Mucosa of rectum (tissue), 2 donors: ENCODE results near the gene ZHX3.
A peak's percentile ranks its signal among the peaks of the same experiment; 100 is the strongest.

ENCODE experiments used
- H3K27ac ChIP-seq, 2 donors: one replicate each; pipeline ENCODE4 v1.7.0; 2013; ENCODE audit warnings: inconsistent platforms in 2 of 2, low read depth in 2 of 2, low read length in 2 of 2
- H3K27me3 ChIP-seq, 2 donors: one replicate each; pipeline ENCODE4 v1.7.0; 2013; ENCODE audit warnings: low read length in 2 of 2; ENCODE audit not compliant: control insufficient read depth in 2 of 2, insufficient read depth in 2 of 2
- H3K36me3 ChIP-seq, 2 donors: one replicate each; pipeline ENCODE4 v1.7.0; 2013; ENCODE audit warnings: low read length in 2 of 2; ENCODE audit not compliant: control insufficient read depth in 2 of 2, insufficient read depth in 2 of 2
- H3K4me1 ChIP-seq, 2 donors: one replicate each; pipeline ENCODE4 v1.7.0; 2013; ENCODE audit warnings: low read length in 2 of 2, mild to moderate bottlenecking in 1 of 2; ENCODE audit not compliant: control insufficient read depth in 2 of 2, insufficient read depth in 2 of 2
- H3K4me3 ChIP-seq, 2 donors: one replicate each; pipeline ENCODE4 v1.7.0; 2013; ENCODE audit warnings: low read length in 2 of 2
- H3K9ac ChIP-seq, 2 donors: one replicate each; pipeline ENCODE4 v1.7.0; 2013; ENCODE audit warnings: low read length in 2 of 2, low read depth in 1 of 2, mild to moderate bottlenecking in 1 of 2
- H3K9me3 ChIP-seq, 2 donors: one replicate each; pipeline ENCODE4 v1.7.0; 2013; ENCODE audit warnings: low read length in 2 of 2; ENCODE audit not compliant: control insufficient read depth in 2 of 2
- donor health status: healthy.
- donor health status: Normal muscosa, but diverticular disease.

Gene ZHX3

GRCh38 chr20:41344938-41345728 lies 27.6 kb upstream of the ZHX3 start:
- H3K9me3 ChIP-seq, result no peaks in the 10 kb centered on the region
- H3K4me3 ChIP-seq, result no peak overlapping the region
- H3K36me3 ChIP-seq, result peaks cover 11 to 29% of the 10 kb centered on the region in 2 donors
- no peaks in the 10 kb centered on the region for H3K27me3 ChIP-seq
- H3K4me1 ChIP-seq, result peaks cover 12 to 13% of the 10 kb centered on the region in 2 donors
- no peak overlapping the region for H3K9ac ChIP-seq
- H3K27ac ChIP-seq, result no peak overlapping the region

DNA sequence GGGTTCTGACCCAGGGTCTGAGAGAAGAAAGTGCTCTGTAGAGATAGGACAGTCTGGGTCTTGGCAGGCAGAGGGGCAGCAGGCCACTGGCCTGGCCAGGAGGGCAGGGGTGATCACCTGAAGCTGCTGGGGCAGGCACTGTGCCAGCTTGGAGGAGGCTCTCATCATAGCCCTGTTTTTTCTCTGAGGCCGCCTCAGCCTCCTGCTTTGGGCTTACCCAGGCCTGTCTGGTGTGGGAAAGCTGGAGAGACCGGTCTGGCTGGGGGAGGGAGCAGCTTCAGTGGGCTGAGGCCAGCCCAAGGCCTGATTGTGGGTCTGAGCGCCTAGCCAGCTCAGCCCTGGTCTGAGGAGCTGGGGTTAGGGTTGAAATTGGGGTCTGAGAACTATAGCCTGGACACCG lies 26.9 kb upstream of the ZHX3 start:
- Histone ChIP-seq H3K27ac (no peak overlapping the region), H3K9me3 (no peaks in the 10 kb centered on the region)

GRCh38 chr20:41342474-41343464 lies 25.2 kb upstream of the ZHX3 start:
- Histone ChIP-seq H3K27me3 (no peaks in the 10 kb centered on the region), H3K36me3 (peaks cover 3 to 13% of the 10 kb centered on the region in 2 donors), H3K9ac (no peak overlapping the region), H3K9me3 (no peaks in the 10 kb centered on the region), H3K4me1 (peaks cover 17 to 19% of the 10 kb centered on the region in 2 donors), H3K27ac (no peak overlapping the region), H3K4me3 (no peak overlapping the region)

More for the DNA sequence above, 26.9 kb upstream of the ZHX3 start:
- Histone ChIP-seq H3K4me3 (no peak overlapping the region), H3K27me3 (no peaks in the 10 kb centered on the region), H3K4me1 (peaks cover 17 to 18% of the 10 kb centered on the region in 2 donors), H3K9ac (no peak overlapping the region), H3K36me3 (peaks cover 8 to 25% of the 10 kb centered on the region in 2 donors)

DNA sequence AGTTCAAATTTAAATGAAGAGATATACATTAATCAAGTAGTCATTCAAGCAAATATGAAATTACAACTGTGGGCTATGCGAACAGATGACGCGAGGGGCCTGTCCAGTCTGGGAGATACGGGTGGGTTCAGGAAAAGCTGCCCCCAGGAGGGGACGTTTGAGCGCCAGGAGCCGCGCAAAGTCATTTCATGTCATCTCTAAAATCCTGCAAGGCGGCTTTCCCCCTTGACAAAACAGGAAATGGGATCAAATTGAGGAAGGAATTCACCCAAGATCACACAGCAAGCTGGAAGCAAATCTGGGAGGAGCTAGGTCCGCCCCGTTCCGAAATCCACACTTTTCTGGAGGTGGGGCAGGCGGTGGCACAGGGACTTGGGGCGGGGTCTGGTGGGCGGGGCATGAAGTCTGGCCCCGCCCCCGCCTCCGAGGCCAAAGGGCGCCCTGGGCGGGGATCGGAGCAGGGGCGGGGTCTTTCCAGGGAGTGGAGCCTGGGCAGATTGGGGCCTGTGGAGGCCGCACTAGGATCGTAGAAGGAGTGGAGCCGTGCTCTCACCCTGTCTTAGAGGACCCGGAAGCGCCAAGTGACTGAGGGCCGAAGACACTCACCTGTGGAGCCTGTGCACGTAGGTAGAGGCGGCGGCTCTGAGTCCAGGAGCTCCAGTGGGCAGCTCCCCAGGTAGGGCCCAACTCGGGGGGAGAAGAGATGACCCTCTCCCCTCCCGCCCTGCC lies 23.0 kb upstream of the ZHX3 start, which contains the start of gene LPIN3:
TSS of gene LPIN3 (plus strand) at position 495 of the 729 bp plus-strand sequence. CDS start 4,983 bp downstream, outside the sequence.
- H3K4me3 ChIP-seq, result peak within 1 kb of the TSS; percentile 71 to 78
- peak within 1 kb of the TSS; percentile 70 to 79 for H3K9ac ChIP-seq
- peak within 1 kb of the TSS; percentile 91 to 92 for H3K27ac ChIP-seq
- H3K27me3 ChIP-seq, result no peaks in the 10 kb centered on the region
- H3K36me3 ChIP-seq, result no peaks in the 10 kb centered on the region
- peaks cover 17 to 19% of the 10 kb centered on the region in 2 donors for H3K4me1 ChIP-seq
- H3K9me3 ChIP-seq, result no peaks in the 10 kb centered on the region

GRCh38 chr20:41339957-41340326 lies 22.4 kb upstream of the ZHX3 start:
- Histone ChIP-seq H3K4me3 (peak overlapping the region; percentile 71 to 78), H3K27me3 (no peaks in the 10 kb centered on the region), H3K27ac (peak overlapping the region; percentile 91 to 92), H3K9me3 (no peaks in the 10 kb centered on the region), H3K4me1 (peaks cover 17 to 19% of the 10 kb centered on the region in 2 donors), H3K36me3 (no peaks in the 10 kb centered on the region), H3K9ac (peak overlapping the region; percentile 65 to 67)

DNA sequence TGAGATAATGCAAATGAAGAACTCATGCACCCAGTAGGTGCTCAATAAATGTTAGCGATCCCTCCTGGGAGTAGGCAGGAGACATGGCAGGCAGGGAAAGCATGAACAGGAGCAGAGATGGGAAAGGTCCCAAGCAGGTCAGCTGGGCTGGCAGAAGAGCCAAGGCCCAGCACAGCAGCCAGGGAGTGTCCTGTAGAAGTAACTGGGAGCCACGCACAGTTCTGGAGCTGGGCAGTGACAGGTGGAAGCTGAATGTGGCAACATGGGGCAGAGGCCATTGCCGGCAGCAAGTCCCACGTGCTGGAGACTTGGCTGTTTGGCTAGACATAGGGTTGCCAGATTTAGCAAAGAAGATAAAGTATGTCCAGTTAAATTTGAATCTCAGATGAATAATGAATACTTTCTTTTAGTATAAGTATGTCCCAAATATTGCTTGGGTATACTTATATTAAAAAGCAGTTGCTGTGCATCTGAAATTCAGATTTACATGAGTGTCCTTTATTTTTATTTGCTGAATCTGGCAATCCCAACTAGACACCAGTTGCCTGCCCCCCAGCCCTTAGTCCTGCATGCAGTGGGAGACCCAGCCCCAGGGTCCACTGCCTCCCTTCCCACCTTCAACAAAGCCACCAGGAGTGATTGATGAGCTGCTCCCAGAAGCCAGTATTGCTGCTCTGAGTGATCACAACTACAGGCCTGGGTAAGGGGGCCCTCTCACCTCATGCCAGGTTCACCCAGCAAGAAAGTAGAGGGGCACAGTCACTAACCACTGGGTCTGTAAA lies 19.4 kb upstream of the ZHX3 start:
- no peak overlapping the region for H3K9ac ChIP-seq
- H3K27ac ChIP-seq, result no peak overlapping the region
- no peaks in the 10 kb centered on the region for H3K36me3 ChIP-seq
- H3K9me3 ChIP-seq, result no peaks in the 10 kb centered on the region
- peaks cover 15 to 17% of the 10 kb centered on the region in 2 donors for H3K4me1 ChIP-seq
- no peaks in the 10 kb centered on the region for H3K27me3 ChIP-seq
- no peak overlapping the region for H3K4me3 ChIP-seq

GRCh38 chr20:41335591-41335990 lies 18.1 kb upstream of the ZHX3 start:
- Histone ChIP-seq H3K27me3 (no peaks in the 10 kb centered on the region), H3K4me1 (peaks cover 7 to 10% of the 10 kb centered on the region in 2 donors), H3K36me3 (no peaks in the 10 kb centered on the region), H3K9me3 (no peaks in the 10 kb centered on the region), H3K4me3 (no peak overlapping the region), H3K9ac (no peak overlapping the region), H3K27ac (no peak overlapping the region)

- peaks cover 2 to 3% of the 10 kb centered on the region in 2 donors for H3K4me1 ChIP-seq
- H3K9ac ChIP-seq, result no peak overlapping the region
- H3K9me3 ChIP-seq, result no peaks in the 10 kb centered on the region
- no peaks in the 10 kb centered on the region for H3K27me3 ChIP-seq
- no peak overlapping the region for H3K4me3 ChIP-seq
- H3K36me3 ChIP-seq, result no peaks in the 10 kb centered on the region
- H3K27ac ChIP-seq, result peak overlapping the region; percentile 11 to 14
These were observed 17.2 kb upstream of the ZHX3 start for GRCh38 chr20:41334443-41335421.
